Stimulated activated CD4-positive, alpha-beta T cell treated with anti-CD3 and anti-CD28 coated beads, Interleukin-2, amount 100 ng/mL, for 24 hours (primary cell): Measurements from ENCODE around the gene LYRM4.

Experiments
- DNase-seq, 2 donors: peaks; one replicate each; pipeline ENCODE4 v3.0.0-alpha.2; 2020

Gene LYRM4

GRCh38 chr6:5172041-5172653 lies 88.6 kb downstream of the LYRM4 start:
- DNase-seq: no peak

GRCh38 chr6:5167501-5167900 lies 93.2 kb downstream of the LYRM4 start:
- DNase-seq: no peak

GRCh38 chr6:5164092-5164491 lies 96.7 kb downstream of the LYRM4 start:
- no peak for DNase-seq

DNA sequence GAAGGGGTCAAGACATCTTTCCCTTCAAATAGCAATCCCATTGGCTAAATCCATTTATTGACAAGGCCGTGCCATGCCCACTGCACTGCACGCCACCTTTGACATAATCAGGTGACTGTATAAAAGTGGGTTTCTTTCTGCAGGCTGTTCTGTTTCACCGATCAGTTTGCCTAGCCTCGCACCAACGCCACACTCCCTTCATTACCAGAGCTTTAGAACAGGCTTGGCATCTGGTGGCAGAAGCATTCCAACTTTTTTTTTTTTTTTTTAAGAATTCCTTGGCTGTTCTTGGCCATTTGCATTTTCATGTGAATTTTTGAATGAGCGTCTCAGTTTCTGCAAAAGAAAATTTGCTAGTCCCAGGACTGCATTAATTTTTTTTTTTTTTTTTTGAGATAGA lies 97.5 kb downstream of the LYRM4 start:
- DNase-seq: no peak

DNA sequence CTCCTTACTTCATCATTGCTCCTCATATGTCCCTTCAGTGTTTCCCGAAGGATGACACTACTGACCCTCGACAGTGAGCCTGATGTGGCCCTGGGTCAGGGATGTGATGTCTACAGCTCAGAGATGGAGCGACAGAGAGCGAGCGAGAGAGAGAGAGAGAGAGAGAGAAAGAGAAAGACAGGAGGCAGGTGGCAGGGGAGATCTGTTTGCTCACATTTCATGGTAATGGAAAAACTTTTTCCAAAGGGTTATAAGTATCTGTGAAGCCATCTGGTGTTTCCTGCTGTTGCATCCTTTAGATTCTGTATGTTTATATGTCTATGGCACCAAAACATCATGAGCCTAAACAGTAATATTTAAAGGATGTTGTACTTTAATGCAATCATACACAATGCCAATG lies 98.4 kb downstream of the LYRM4 start:
- DNase-seq: no peak

- DNase-seq: no peak
These were observed 100.5 kb downstream of the LYRM4 start for GRCh38 chr6:5160206-5160605.

DNA sequence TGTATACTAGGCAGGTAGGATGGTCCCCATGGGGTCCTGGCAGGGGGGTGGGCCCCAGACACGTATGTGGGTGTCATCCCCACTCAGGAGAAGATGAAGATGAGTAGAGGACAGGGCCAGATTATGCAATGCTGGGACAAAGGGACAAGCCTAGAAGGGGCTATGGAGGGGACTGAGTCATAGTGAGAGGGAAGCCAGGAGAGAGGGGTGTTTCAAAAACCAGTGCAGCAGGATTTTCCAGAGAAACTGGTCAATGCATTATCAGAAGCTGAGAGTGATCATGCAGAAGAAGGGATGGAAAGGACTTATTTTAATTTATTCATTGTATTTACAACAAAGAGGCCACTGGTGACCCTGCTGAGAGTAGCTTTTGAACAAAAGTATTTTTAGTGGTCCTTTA lies 101.6 kb downstream of the LYRM4 start:
- no peak for DNase-seq

DNA sequence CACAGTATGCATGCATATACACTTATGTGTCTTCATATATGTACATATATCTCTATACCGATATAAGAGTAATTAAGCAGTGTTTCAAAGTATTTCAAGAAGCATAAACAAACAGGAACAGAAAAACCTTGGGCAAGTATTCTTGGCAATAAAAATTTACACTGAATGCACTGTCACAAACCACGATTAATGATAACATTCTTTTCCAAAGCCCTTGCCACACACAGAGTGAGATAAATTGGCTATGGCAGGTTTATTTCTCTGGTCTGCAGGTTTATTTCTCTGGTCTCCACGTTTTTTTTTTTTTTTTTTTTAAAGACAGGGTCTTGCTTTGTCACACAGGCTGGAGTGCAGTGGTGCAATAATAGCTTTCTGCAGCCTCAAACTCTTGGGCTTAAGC lies 102.6 kb downstream of the LYRM4 start:
- no peak for DNase-seq

DNA sequence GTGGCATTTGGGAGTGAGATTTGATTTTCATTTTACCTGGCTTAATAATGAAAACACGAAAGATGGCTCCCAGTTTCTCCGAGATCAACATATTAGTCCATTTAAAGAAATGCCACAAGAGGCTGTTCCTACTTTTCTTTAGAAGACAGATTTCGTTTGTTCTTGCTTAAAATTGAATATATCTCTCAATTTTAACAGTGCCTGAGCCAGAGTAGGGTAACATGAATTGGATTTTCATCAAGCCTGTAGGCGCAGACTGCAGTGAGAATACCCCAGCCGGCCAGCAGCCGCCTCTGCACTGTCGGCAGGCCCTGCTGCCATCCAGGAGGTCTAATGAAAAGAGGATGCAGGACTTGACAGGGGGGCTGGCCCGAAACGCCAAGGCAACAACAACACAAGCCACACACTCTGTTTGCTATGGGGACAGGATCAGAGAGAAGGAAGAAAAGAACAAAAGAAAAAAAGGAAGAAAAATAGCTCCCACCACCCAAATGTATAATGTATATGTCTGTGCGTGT lies 103.1 kb downstream of the LYRM4 start:
- no peak for DNase-seq

DNA sequence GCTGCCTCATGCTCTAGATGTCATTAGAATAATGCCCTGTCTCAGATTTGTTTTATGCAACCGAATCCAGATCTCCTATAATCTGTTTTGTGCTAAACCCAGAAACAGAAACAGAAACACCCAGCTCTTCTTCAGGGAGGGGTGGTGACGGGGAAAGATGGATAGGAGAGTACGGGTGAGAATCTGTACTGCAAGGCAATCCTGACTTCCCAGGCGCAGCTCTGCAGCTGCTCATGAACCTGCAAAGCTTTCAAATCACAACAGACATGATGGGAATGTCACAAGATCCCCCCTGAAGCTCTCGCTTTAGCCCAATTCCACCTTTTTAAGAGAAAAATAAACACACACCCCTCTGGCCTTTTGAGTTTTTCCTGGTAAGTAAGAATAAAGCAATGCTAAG lies 104.1 kb downstream of the LYRM4 start:
- DNase-seq: no peak

GRCh38 chr6:5155906-5156305 lies 104.8 kb downstream of the LYRM4 start:
- no peak for DNase-seq

DNA sequence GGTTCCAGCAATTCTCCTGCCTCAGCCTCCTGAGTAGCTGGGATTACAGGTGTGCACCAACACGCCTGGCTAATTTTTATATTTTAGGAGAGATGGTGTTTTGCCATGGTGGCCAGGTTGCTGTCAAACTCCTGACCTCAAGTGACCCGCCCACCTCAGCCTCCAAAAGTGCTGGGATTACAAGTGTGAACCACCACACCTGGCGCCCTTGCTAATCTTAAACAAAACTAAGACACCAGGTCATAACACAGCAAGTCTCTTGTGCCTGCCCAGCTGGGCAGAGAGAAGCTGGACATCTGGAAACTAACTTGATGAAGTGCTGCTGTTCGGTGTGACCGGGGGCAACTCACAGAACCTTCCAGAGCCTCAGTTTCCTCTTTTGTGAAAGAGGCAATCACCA lies 107.6 kb downstream of the LYRM4 start:
- no peak for DNase-seq

DNA sequence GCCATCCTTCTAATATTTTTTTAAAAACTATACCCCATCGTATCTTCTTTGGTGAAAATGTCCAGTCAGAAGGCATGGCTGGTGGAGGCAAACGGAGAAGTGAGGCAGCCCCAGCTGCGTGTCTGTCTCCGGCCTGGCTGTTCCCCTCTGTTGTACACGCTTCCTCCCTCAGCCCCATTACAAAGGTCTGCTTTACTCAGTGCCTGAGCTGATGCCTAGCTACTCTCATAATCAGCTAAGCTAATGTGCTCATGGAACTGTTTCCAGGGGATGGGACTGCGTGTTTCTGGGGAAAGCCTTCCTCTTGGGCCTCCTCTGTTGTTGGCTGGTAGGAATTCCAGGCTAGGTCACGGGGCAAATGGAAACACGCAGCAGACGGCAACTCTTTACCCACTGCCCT lies 108.3 kb downstream of the LYRM4 start:
- DNase-seq: no peak

- DNase-seq: no peak
These were observed 108.8 kb downstream of the LYRM4 start for GRCh38 chr6:5151955-5152401.

GRCh38 chr6:5151360-5151954 lies 109.3 kb downstream of the LYRM4 start:
- DNase-seq: no peak

- no peak for DNase-seq
These were observed 110.1 kb downstream of the LYRM4 start for GRCh38 chr6:5150551-5151075.

- DNase-seq: no peak
These were observed 110.9 kb downstream of the LYRM4 start for GRCh38 chr6:5149891-5150290.

- no peak for DNase-seq
These were observed 111.5 kb downstream of the LYRM4 start for GRCh38 chr6:5149159-5149704.

GRCh38 chr6:5146398-5146797 lies 114.4 kb downstream of the LYRM4 start:
- DNase-seq: no peak

GRCh38 chr6:5143634-5144311 lies 117.0 kb downstream of the LYRM4 start:
- peak; percentile 85 to 89 for DNase-seq

- no peak for DNase-seq
These were observed 117.8 kb downstream of the LYRM4 start for GRCh38 chr6:5142915-5143314.

GRCh38 chr6:5142131-5142530 lies 118.6 kb downstream of the LYRM4 start:
- DNase-seq: no peak

DNA sequence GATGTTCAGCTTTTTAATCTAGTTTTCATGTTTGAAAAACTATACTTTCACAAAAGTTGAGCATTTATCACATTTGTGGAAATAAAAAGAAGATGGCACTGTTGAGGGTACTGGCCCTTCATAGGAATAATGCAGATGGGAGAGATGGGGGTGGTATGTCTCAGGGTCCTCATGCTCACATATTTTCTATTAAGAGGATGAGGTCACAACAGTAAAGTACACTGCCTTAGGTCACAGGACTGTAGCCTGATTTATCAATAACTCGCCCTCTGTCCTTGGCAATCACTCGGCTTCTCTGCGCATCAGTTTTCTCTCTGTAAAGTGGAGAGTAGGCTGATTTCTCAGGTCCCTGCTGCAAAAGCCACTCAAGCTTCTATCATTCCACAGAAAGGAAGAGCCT lies 119.7 kb downstream of the LYRM4 start:
- DNase-seq: no peak
